OCI-LY1 (cell line): ENCODE results near the gene AMPD3.
"Not testable (repeated sequence)": the region's sequence is repeated elsewhere in the genome, so short reads cannot be mapped to it uniquely, and the experiment has no call there.

Experiments
- H2AFZ ChIP-seq: fragments of 200-600 bp; sonication (generic), shearing (Covaris generic); 2 replicates; pipeline ENCODE4 v1.6.0; 2014; ENCODE audit warnings: antibody characterized with exemption, mild to moderate bottlenecking, low read length
- H3F3A ChIP-seq: fragments of 200-600 bp; sonication (generic), shearing (Covaris generic); 2 replicates; pipeline ENCODE4 v1.6.0; 2014; ENCODE audit warnings: mild to moderate bottlenecking, antibody characterized with exemption, low read length, moderate library complexity; ENCODE audit not compliant: insufficient read depth
- H3K27ac ChIP-seq: fragments of 200-600 bp; sonication (generic); 2 replicates; pipeline ENCODE4 v1.5.1; 2014; ENCODE audit warnings: low read length, mixed run types, mild to moderate bottlenecking, low read depth; ENCODE audit not compliant: poor library complexity, severe bottlenecking
- H3K27me3 ChIP-seq: fragments of 200-600 bp; sonication (generic); 2 replicates; pipeline ENCODE4 v1.6.0; 2014; ENCODE audit warnings: antibody characterized with exemption, mild to moderate bottlenecking, low read length, moderate library complexity; ENCODE audit not compliant: insufficient read depth
- H3K36me3 ChIP-seq: fragments of 200-600 bp; sonication (generic); 2 replicates; pipeline ENCODE4 v1.6.1; 2014; ENCODE audit warnings: mild to moderate bottlenecking, antibody characterized with exemption, low read length, moderate library complexity, mixed read lengths; ENCODE audit not compliant: insufficient read depth
- H3K4me1 ChIP-seq: fragments of 200-600 bp; sonication (generic); 2 replicates; pipeline ENCODE4 v1.5.1; 2014; ENCODE audit warnings: mild to moderate bottlenecking, low read length, moderate library complexity; ENCODE audit not compliant: insufficient read depth, severe bottlenecking
- H3K4me2 ChIP-seq: fragments of 200-600 bp; sonication (generic), shearing (Covaris generic); 2 replicates; pipeline ENCODE4 v1.6.1; 2014; ENCODE audit warnings: low read length
- H3K4me3 ChIP-seq: fragments of 200-600 bp; sonication (generic); 2 replicates; pipeline ENCODE4 v1.5.1; 2014; ENCODE audit warnings: low read length, low read depth, mild to moderate bottlenecking, mixed read lengths; ENCODE audit not compliant: poor library complexity, severe bottlenecking
- H3K79me2 ChIP-seq: fragments of 200-600 bp; shearing (Covaris generic); 2 replicates; pipeline ENCODE4 v1.6.1; 2016; ENCODE audit warnings: mixed run types, low read length, mixed read lengths; ENCODE audit not compliant: insufficient read depth
- H3K9ac ChIP-seq: fragments of 200-600 bp; sonication (generic), shearing (Covaris generic); 2 replicates; pipeline ENCODE4 v1.6.1; 2014; ENCODE audit warnings: mild to moderate bottlenecking, low read length, mixed read lengths
- H3K9me2 ChIP-seq: fragments of 200-600 bp; sonication (generic), shearing (Covaris generic); 2 replicates; pipeline ENCODE4 v1.6.1; 2014; ENCODE audit warnings: low read depth, mild to moderate bottlenecking, low read length, mixed read lengths
- H3K9me3 ChIP-seq: fragments of 200-600 bp; shearing (Covaris generic); 2 replicates; pipeline ENCODE4 v1.6.1; 2014; ENCODE audit warnings: low read length, mixed read lengths
- H4K20me1 ChIP-seq: fragments of 200-600 bp; sonication (generic), shearing (Covaris generic); 2 replicates; pipeline ENCODE4 v1.6.0; 2016; ENCODE audit warnings: mild to moderate bottlenecking, low read length; ENCODE audit not compliant: insufficient read depth
- EZH2 ChIP-seq: fragments of 200-600 bp; sonication (generic), shearing (Covaris generic); IDR thresholded peaks from 2 replicates; pipeline ENCODE4 v1.8.0; 2017; ENCODE audit warnings: borderline replicate concordance, mixed run types, mild to moderate bottlenecking, antibody characterized with exemption, low read length, moderate library complexity, mixed read lengths
- TF ChIP-seq, protein P1 (sequence below): fragments of 200-600 bp; sonication (generic), shearing (Covaris generic); IDR thresholded peaks from 2 replicates; pipeline ENCODE4 v1.5.1; 2017; ENCODE audit warnings: mild to moderate bottlenecking, antibody characterized with exemption, low read length, moderate library complexity, mixed read lengths

Gene AMPD3

GRCh38 chr11:10436224-10436623 lies 18.8 kb upstream of the AMPD3 start:
- no peaks in the 10 kb centered on the region for H4K20me1 ChIP-seq
- H3K27ac ChIP-seq = no peak overlapping the region
- H3K9ac ChIP-seq = no peak overlapping the region
- H3K9me2 ChIP-seq = no peaks in the 10 kb centered on the region
- no peak overlapping the region for H3K4me2 ChIP-seq
- no peaks in the 10 kb centered on the region for H3K36me3 ChIP-seq
- H3K27me3 ChIP-seq = no peaks in the 10 kb centered on the region
- H3K9me3 ChIP-seq = no peaks in the 10 kb centered on the region
- H3K79me2 ChIP-seq = no peaks in the 10 kb centered on the region
- TF ChIP-seq EZH2 = no peak
- TF ChIP-seq, protein P1, sequence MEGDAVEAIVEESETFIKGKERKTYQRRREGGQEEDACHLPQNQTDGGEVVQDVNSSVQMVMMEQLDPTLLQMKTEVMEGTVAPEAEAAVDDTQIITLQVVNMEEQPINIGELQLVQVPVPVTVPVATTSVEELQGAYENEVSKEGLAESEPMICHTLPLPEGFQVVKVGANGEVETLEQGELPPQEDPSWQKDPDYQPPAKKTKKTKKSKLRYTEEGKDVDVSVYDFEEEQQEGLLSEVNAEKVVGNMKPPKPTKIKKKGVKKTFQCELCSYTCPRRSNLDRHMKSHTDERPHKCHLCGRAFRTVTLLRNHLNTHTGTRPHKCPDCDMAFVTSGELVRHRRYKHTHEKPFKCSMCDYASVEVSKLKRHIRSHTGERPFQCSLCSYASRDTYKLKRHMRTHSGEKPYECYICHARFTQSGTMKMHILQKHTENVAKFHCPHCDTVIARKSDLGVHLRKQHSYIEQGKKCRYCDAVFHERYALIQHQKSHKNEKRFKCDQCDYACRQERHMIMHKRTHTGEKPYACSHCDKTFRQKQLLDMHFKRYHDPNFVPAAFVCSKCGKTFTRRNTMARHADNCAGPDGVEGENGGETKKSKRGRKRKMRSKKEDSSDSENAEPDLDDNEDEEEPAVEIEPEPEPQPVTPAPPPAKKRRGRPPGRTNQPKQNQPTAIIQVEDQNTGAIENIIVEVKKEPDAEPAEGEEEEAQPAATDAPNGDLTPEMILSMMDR = no peak
- H3K4me1 ChIP-seq = no peaks in the 10 kb centered on the region
- H2AFZ ChIP-seq = no peak overlapping the region
- H3K4me3 ChIP-seq = no peak overlapping the region
- H3F3A ChIP-seq = no peaks in the 10 kb centered on the region

DNA sequence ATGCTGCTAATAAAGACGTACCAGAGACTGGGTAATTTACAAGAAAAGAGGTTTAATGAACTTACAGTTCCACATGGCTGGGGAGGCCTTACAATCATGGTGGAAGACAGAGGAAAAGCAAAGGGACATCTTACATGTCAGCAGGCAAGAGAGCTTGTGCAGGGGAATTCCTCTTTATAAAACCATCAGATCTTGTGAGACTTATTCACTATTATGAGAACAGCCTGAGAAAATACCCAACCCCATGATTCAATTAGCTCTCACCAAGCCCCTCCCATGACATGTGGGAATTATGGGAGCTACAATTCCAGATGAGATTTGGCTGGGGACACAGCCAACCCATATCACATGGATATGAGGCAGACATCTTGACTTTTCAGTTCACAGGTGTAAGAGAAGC lies 18.4 kb upstream of the AMPD3 start:
- H2AFZ ChIP-seq, H3K27me3 ChIP-seq, H3K4me3 ChIP-seq, H3K9me3 ChIP-seq, H3K4me2 ChIP-seq, H3K36me3 ChIP-seq, H4K20me1 ChIP-seq, H3K27ac ChIP-seq, H3K9me2 ChIP-seq, H3F3A ChIP-seq, H3K9ac ChIP-seq, H3K4me1 ChIP-seq, H3K79me2 ChIP-seq: not testable (repeated sequence)

DNA sequence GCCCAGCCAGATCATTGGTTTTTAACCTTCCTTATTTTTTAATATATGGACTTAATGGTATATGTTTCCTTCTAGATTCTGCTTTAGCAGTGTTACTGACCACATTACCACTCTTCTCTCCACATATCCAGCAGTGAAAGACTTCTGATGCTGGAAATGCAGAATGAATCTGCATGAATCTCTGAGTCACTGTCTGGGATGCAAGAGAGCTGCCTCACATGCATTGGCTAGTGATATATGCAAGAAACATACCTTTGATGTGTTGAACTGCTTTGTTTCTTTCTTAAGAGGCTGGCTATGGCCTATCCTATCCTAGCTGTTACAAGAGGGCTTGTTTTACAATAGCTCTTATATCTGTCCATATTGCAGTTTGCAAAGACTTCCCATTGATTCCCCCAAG lies 16.6 kb upstream of the AMPD3 start:
- Histone ChIP-seq H3K9me3 (no peaks in the 10 kb centered on the region), H3K27me3 (no peaks in the 10 kb centered on the region), H3F3A (no peaks in the 10 kb centered on the region; the same call in 1 of the 2 replicates), H3K4me2 (no peak overlapping the region), H2AFZ (no peak overlapping the region), H3K79me2 (no peaks in the 10 kb centered on the region), H3K9ac (no peak overlapping the region), H3K36me3 (no peaks in the 10 kb centered on the region; the same call in 1 of the 2 replicates), H3K9me2 (no peaks in the 10 kb centered on the region), H3K27ac (no peak overlapping the region), H3K4me3 (no peak overlapping the region), H3K4me1 (peaks cover 15% of the 10 kb centered on the region), H4K20me1 (no peaks in the 10 kb centered on the region)
- TF ChIP-seq, protein P1 = no peak
- TF ChIP-seq EZH2 = no peak

DNA sequence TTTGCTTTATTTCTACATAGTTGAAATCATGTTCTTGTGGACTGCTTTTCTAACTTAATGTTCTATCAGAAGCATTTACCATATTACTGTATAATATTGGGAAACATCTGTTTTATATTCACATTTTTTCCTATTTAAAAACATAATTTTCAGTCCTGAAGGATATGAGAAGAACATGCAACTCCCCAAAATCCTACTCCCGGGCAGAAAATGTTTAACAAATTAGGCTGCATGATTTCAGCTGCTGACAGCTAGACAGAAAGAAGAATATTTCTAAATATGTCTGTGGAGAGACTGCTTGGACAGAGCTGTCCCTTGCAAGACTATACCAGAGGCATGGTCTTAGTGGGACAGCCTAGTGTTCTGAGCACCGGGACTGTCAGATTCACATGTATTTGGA lies 15.7 kb upstream of the AMPD3 start:
- no peaks in the 10 kb centered on the region for H3K27me3 ChIP-seq
- no peaks in the 10 kb centered on the region for H3K79me2 ChIP-seq
- no peak overlapping the region for H3K9ac ChIP-seq
- H3K4me1 ChIP-seq = peaks cover 15% of the 10 kb centered on the region
- no peaks in the 10 kb centered on the region for H4K20me1 ChIP-seq
- no peaks in the 10 kb centered on the region; the same call in 1 of the 2 replicates for H3F3A ChIP-seq
- no peak for TF ChIP-seq EZH2
- TF ChIP-seq, protein P1 = no peak
- H3K4me2 ChIP-seq = no peak overlapping the region
- H3K27ac ChIP-seq = no peak overlapping the region
- no peaks in the 10 kb centered on the region; the same call in 1 of the 2 replicates for H3K36me3 ChIP-seq
- no peak overlapping the region for H3K4me3 ChIP-seq
- no peak overlapping the region for H2AFZ ChIP-seq
- no peaks in the 10 kb centered on the region for H3K9me3 ChIP-seq
- H3K9me2 ChIP-seq = no peaks in the 10 kb centered on the region
